Measurements from ENCODE around the gene IFIT1B.

IFIT1B gene

DNA sequence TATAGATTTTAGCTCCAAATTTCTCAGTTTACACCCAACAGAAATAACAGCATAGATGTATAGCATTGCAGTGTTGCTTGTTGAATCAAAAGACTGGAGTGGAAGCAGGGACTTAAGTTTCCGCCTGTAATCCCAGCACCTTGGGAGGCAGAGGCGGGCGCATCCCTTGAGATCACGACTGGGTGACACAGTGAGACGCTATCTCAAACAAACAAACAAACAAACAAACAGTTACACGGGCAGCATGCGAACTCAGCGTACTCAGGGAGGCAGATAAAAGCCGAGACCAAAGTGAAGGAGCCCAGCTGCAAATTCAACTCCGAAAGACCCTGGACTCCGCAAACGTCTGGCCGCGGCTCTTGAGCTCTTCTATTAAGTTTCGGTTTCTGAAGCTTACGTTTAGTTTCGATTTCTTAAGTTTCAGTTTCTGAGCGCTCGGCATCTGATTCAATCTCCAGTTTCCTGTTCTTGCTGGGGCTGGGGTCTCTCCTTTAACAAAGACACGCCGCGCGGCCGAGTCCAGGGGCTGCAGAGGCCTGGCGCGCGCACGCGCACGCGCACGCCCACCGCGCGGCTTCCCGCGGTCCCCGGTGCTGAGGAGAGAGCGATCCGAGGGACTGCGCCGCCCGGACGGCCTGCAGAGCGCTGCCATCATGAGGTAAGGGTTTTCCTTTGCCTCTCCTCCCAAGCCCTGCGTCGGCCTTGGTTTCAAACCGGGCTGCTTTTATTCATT, 36.5 kb downstream of the IFIT1B start, which contains the start of gene IFIT5:
TSS of gene IFIT5 (plus strand) at position 423 of the 733 bp plus-strand sequence. CDS start at position 654, 231 bp downstream.
- FAIRE-seq: no peak

GRCh38 chr10:89414879-89415821, 37.3 kb downstream of the IFIT1B start:
- FAIRE-seq: no peak

DNA sequence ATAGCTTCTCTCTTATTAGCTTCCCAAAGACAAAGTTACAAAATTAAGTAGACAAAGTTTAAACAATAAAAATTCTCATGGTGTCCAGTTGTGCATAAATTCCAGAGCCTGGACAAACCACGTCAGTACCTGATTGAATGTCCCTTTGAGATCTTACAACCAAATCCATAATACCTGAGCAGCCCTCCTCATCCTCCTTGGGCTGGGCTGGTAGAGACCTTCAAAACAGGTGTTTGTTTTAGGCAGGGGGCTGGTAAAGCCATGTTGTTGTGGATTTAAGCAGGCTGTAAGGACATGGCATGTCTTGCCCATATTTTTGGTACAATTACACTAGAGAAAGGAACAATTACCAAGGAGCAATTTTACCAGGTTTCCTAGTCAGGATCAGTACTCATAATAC, 38.6 kb downstream of the IFIT1B start:
- FAIRE-seq: no peak

DNA sequence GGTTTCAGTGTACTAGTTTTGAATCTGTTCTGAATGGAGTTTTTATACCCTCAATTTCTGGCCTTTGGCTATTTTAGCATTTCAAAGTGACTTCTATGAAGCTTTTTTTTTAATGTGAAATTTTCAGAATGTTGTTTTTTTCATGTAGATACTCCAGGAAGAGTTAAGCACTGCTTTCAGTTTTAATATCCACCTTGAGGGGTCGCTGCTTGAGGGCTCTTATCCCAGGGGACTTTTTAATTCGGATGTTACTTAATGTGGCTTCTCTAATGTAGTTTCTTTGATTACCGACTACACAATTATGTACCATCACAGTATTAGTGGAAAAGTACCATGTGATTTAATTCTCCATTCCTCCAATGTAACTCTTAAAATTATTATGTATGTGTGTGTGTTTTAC, 41.7 kb downstream of the IFIT1B start:
- peak; percentile 86 for FAIRE-seq

DNA sequence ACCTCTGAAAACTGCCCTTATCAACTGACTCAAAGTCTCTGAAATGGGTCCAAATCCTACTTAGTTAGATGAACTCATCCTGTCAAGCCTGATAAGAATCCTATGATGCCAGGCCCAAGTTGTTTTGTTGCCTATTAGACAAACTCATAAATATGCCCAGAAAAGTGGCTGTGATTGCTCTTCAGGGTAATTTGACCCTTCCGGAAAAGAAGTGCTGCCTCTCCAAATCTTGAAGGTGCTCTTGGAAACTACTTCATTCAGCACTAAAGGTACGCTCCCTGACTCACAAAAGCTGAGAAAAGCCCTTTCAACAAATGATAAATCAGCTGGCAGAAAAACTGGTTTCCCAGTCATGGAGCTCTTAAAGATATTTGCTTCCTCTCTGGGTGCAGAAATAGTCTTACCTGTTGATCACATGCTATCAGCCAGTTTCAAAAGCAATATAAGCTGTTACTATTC, 43.2 kb downstream of the IFIT1B start:
- no peak for FAIRE-seq

DNA sequence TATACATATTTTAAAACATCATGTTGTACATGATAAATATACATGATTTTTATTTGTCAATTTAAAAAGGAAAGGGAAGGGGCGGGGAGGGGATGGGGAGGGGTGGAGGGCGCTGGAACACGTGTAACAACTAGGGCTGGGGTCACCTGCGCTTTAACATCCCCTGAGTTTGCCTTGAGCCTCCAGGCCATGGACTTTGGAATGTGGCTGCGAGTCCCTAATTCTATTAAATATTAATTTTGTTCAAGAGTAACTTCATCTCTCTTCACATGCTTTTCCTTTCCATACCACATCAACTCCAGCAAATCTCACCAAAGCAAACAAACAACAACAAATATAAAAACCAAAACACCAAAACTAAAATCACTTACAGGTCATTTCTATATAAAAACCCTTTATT, 47.1 kb downstream of the IFIT1B start:
- no peak for FAIRE-seq

- FAIRE-seq: peak; percentile 99
These were observed 48.5 kb downstream of the IFIT1B start for GRCh38 chr10:89426230-89426868.

GRCh38 chr10:89427629-89428028, 49.8 kb downstream of the IFIT1B start:
- no peak for FAIRE-seq

GRCh38 chr10:89428877-89429276, 51.0 kb downstream of the IFIT1B start:
- no peak for FAIRE-seq

DNA sequence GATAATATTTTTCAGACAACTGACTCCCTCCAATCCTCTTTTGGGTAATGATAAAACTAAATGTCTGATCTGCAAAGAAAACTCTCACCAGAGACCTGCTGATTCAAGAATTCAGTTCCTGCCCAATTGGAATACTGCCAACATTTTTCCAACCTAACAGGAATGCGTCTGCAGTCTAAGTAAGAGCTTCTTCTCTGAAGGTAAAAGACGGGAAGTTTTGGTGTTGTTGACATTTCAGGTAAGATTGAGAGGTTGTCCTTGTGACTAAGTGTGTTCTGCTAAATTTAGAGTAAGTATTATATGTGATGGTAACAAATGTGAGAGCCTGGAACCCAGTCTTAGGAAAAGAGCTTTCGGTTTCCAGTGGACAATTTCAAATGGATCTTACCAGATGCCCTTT, 54.1 kb downstream of the IFIT1B start:
- peak; percentile 56 for FAIRE-seq

Data from islet of Langerhans (tissue), 1 donor.